Hypothalamus (tissue), 51 donors: ENCODE measurements around the gene ID3.

ENCODE experiments used
- DNase-seq, 51 donors: peaks; one replicate each; lab custom pipeline; 2025; lab: John Stamatoyannopoulos, UW

The ID3 gene

DNA sequence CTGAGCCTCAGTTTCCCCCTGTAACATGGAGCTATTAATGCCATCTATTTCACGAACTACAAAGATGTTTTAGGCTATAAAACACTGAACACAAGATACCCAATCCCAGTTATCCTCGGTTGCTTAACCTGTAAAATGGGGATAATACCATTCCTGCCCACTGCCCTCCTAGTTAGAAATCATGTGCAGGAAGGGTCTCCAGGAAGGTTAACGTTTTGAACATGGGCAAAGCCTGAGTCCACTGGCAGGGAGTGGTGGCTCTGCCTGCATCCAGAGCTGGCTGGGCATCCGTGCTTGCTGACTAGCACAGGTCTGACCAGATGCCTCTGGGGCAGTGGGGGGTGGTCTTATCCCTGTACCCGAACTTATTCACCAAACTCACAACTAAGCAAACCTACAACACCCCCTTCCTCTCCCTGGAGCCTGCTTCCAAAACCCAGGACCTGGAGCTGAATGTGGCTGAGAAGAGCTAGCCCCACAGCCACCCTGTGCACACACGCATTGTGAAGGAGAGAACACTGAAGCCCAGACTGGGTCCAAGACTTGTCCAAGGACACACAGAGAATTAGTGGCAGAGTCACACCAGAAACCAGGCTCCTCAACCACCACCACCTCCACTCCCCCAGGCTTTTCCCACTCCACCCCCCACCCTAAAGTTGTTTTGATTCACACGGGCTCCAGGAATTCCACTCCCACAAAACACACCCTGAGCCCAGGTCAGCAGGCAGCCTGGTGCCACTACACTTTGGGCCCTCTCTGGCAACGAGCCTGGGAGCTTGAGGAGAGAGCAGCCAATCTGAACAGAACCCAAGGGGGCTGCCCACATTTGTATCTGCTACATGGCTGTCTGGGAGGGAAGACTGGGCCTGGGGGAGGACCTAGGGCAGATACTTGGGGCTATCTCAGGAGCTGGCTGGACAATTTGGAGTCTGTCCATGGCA is 29.9 kb downstream of the ID3 start:
- no peak for DNase-seq

- no peak for DNase-seq
Measured at GRCh38 chr1:23528250-23528978, 30.9 kb downstream of the ID3 start.

DNA sequence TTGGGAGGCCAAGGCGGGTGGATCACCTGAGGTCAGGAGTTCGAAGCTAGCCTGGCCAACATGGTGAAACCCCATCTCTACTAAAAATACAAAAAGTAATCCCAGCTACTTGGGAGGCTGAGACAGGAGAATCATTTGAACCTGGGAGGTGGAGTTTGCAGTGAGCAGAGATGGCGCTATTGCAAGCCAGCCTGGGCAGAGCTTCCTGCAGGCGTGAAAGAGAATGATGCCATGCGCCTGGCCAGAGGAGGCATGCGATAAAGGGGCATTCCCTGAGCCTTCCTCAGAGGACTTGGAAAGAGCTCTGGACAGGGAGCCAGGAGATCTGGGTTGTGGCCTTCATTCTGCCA is 31.4 kb downstream of the ID3 start:
- no peak for DNase-seq

GRCh38 chr1:23527366-23527765 is 31.9 kb downstream of the ID3 start:
- no peak for DNase-seq

GRCh38 chr1:23526329-23527041 is 32.8 kb downstream of the ID3 start:
- DNase-seq: no peak

DNA sequence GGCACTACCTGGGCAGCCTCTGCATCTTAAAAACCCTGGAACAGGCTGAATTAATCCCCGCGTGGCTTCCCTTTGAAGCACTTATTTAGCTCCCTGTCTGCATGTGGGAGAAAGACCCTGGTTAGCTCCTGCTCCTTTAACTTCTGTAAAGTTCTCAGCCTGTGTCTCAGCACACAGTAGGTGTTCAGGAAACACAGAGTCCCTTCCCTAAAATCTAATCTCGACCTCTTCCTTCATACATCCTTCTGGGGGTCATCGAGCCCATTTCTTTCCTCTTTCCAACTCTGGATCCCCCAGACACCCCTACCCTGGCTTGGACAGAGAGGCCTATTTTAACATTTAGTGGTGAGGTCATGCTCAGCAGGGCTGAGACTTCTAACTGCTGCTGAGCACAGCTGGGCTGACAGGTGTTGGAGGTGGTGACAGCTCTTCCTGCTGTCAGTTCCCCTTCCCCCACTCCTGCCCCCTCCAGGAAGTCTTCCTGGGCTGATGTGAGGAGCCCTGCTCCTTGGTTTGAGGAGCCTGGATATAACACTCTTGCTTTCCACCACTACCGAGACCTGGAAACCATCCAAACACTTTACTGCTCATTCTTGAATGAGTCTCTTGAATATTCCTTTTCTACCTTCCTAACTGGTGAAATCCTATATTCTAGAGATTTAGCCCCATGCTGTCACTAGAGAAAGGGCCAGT is 33.6 kb downstream of the ID3 start:
- no peak for DNase-seq

DNA sequence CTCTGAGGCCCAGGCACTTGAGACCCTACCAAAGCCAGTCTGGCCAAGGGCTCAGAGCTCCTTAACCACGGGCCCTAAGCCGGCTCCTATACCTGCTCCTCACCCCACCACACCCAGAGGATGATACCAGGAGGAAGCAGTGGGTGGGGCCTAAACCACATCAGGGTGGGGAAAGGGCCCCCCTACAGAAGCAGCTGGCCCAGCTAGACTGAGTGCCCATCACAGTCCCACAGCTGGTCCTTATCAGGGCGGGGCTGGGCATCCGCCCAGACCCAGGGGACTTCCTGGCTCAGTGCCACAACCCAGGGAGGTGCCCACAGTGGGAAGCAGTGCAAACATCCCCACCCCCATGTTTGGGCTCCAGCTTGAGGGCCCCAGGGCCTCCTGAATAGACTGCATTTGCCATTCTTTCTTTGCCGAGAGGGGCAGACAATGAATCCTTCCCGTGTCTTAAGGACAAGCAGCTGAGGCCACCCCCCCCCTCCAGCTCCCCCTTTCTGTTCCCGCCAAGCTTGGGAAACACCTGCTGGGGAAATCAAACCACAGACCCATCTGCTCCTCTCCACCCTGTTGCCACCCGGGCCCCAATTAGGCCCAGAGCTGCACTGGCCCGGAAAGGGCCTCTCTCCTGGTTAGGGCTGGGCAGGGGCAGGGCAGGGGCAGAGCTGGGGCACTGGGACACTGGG is 34.4 kb downstream of the ID3 start:
- no peak for DNase-seq

DNA sequence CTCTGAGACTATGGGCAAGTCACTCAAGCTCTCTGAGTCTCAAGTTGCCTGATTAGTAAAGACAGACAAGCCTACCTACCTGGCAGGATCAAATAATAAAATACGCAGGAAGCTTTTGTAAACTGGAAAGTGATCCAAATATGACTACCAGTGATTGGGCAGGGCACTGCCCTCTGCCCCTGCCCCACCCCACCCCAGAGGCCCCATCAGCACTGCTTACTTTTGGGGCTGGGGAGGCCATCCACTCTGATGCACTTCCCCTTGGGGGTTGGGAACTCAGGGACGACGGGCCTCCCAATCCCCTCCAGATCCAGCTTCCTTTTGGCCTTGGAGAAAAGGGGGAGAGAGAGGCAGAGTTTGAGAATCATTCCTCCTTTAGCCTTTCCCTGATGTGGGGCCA is 35.1 kb downstream of the ID3 start:
- DNase-seq: no peak

DNA sequence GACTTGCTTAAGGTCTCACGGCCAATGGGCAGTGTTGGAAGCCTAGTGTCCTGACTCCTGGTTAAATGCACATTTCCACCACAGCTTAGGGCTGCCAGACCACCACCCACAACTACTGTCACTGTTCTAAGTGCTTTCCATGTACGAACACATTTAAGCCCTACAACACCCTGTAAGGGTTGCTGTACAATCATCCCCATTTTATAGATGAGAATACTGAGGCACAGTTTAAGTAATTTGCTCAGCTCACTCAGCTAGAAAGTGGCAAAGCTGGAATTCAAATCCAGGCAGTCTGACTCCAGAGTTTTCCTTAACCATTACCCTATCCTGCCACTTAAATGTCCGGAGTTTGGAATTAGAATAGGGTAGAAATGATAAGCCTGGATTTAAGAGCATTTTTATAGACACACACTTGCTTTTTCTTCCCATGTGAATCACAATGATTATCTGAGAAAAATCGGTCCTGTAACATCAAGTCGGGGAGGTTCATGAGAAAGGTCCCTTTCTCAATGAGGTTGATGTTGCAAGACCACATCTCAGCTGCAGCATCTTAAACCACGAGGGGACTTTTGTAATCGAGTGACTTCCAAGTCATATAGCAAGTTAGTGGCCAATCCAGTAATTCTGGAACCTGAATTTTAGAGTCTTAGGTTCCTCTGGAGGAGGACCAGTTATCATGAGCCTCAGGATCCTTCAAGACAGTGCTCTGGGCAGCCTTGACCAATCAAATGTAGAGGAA is 36.9 kb downstream of the ID3 start:
- no peak for DNase-seq

- no peak for DNase-seq
Measured at GRCh38 chr1:23521588-23521987, 37.7 kb downstream of the ID3 start.

DNA sequence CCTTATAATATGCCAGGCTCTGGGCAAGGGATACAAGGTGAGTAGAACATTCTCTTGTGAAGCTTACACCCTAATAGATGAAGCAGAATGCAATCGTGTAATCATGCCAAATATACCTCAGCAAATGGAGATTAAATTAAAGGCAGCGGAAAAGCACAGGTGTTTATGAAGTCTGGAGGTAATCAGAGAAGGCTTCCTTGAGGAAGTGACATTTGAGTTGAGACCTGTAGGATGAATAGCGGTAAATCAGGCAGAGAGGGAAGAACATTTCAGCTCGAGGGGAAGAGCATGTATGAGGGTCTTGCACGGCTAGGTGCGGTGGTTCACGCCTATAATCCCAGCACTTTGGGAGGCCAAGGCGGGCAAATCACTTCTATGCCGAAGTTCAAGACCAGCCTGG is 41.7 kb downstream of the ID3 start:
- no peak for DNase-seq

DNA sequence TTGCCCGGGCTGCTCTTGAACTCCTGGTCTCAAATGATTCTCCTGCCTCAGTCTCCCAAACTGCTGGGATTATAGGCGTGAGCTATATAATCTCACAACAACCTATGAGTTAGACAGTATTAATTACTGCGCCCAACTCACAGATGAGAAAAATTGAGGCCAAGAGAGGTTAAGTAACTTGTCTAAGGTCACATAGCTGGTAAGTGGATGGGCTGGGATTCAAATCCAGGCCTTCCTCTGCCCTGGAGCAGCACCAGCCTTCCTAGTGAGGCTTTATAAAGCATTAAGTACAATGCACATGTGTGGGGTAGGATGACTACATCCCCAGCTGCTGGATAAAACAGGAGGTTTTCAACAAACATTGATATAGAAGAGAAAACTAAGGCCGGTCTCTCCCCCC is 43.4 kb downstream of the ID3 start:
- DNase-seq: no peak

GRCh38 chr1:23514111-23514679 is 45.1 kb downstream of the ID3 start:
- DNase-seq: no peak

DNA sequence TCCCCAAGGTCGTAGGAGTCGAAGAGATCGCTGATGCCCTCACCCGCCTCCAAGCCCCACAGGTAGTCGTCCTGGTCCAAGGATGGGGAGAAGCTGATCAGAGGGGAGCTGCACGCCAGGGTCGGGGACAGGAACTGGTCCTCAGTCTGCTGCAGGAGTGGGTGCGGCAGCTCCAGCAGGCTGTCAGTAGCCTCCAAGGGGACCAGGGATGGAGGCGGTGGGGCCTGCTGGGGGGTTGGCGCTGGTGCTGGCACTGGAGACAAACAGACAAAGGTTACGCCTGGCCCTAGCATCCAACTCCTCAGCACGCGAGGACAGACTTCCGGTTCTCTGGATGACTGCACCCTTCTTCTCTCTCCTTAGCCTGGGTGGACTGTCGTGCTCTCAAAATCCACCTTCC is 49.4 kb downstream of the ID3 start:
- no peak for DNase-seq
